GM12875 (cell line): Measurements from ENCODE around the gene PLPPR5.

Experiments used
- H3K4me3 ChIP-seq: one replicate; pipeline ENCODE4 v1.5.1; 2011; ENCODE audit warnings: low read depth, low read length, control low read depth
- CTCF ChIP-seq: IDR thresholded peaks from 2 replicates; pipeline ENCODE4 v1.5.1; 2011; ENCODE audit warnings: low read depth, mild to moderate bottlenecking, control low read depth, inconsistent platforms, low read length, moderate library complexity, borderline replicate concordance; ENCODE audit not compliant: insufficient read depth

PLPPR5 gene

GRCh38 chr1:98931128-98931835 lies 73.4 kb downstream of the PLPPR5 start:
- TF ChIP-seq CTCF = no peak
- H3K4me3 ChIP-seq = no peak overlapping the region

GRCh38 chr1:98929437-98929836 lies 75.2 kb downstream of the PLPPR5 start:
- no peak overlapping the region for H3K4me3 ChIP-seq
- no peak for TF ChIP-seq CTCF

GRCh38 chr1:98926597-98926996 lies 78.1 kb downstream of the PLPPR5 start:
- TF ChIP-seq CTCF = no peak
- H3K4me3 ChIP-seq = no peak overlapping the region

- TF ChIP-seq CTCF = no peak
- no peak overlapping the region for H3K4me3 ChIP-seq
Observed at GRCh38 chr1:98924977-98925376, 79.7 kb downstream of the PLPPR5 start.

- H3K4me3 ChIP-seq = no peak overlapping the region
- no peak for TF ChIP-seq CTCF
Observed at GRCh38 chr1:98923667-98924066, 81.0 kb downstream of the PLPPR5 start.

DNA sequence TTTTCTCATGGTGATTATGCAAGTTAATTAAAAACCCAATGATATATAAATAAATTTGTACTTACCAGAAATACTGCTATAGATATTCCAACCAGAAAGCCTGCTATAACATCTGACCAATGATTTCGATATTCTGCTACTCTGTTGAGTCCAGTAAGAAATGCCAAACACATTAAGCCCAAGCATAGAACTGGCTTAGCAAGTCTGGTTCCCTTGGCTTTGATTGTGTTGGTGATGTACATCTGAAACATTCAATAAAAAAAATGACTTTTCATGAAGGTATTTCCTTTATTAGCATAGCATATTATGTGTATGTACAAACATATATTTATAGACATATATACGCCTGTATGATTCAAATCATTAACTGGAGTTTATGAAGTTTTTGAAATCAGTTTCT lies 82.8 kb downstream of the PLPPR5 start:
- TF ChIP-seq CTCF = no peak
- H3K4me3 ChIP-seq = no peak overlapping the region

DNA sequence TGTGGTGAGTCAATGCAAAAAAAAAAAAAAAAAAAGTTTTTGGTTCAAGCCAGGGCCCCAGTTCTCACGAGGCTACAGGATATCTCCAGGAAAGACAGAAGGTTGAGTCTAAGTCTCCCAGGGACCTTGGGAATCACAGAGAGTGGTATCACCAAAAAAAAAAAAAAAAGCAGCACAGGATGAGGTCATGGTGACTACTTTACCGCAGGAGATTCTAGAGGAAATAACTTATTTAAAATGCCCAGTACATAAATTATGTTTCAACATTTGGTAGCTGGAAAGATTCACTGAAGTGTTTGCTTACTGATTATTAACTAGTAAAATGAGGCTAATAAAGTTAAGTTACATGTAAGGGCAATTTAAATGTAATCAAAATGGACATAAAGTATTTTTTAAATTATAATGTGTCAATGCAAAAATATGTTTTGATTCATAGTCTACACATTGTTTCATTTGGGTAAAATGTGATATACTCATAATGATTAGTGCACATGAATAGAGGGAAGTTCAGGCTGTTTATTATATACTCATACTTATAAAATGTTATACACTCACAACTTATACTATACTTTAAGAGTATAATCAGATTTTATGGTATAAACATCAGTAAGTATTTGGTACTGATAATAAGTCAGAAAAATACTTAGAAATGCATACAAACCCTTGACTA lies 84.1 kb downstream of the PLPPR5 start:
- no peak overlapping the region for H3K4me3 ChIP-seq

More for the DNA sequence above, 84.1 kb downstream of the PLPPR5 start:
- no peak for TF ChIP-seq CTCF
